Neural cell (in vitro differentiated cells): Measurements from ENCODE around the gene KIAA0753. TPM values are rescaled to one million over a fixed set of nuclear protein-coding genes. Genes with fewer than 3 reads are reported as not detected.

ENCODE experiments used
- H2AFZ ChIP-seq: fragments of 200-600, 300-800 bp; sonication (generic), shearing (Covaris generic); 2 replicates; pipeline ENCODE4 v1.6.0; 2014; ENCODE audit warnings: low read depth, mild to moderate bottlenecking, antibody characterized with exemption, low read length, moderate library complexity
- H3F3A ChIP-seq: fragments of 200-600 bp; shearing (Covaris generic); 2 replicates; pipeline ENCODE4 v1.6.1; 2016; ENCODE audit warnings: mild to moderate bottlenecking, moderate library complexity, mixed read lengths, antibody characterized with exemption, low read length; ENCODE audit not compliant: insufficient read depth, poor library complexity, severe bottlenecking
- H3K27ac ChIP-seq: fragments of 200-600, 300-800 bp; sonication (generic), shearing (Covaris generic); 2 replicates; pipeline ENCODE4 v1.5.1; 2014; ENCODE audit warnings: mild to moderate bottlenecking, low read length, moderate library complexity
- H3K27me3 ChIP-seq: fragments of 300-800, 200-600 bp; sonication (generic), shearing (Covaris generic); 2 replicates; pipeline ENCODE4 v1.6.0; 2014; ENCODE audit warnings: mild to moderate bottlenecking, low read depth, low read length, moderate library complexity; ENCODE audit not compliant: insufficient read depth
- H3K36me3 ChIP-seq: fragments of 300-800, 200-600 bp; sonication (generic), shearing (Covaris generic); 2 replicates; pipeline ENCODE4 v1.5.1; 2014; ENCODE audit warnings: mild to moderate bottlenecking, antibody characterized with exemption, low read length, moderate library complexity; ENCODE audit not compliant: insufficient read depth
- H3K4me2 ChIP-seq: fragments of 300-800, 200-600 bp; sonication (generic), shearing (Covaris generic); 2 replicates; pipeline ENCODE4 v1.6.0; 2014; ENCODE audit warnings: mild to moderate bottlenecking, low read length
- H3K4me3 ChIP-seq: fragments of 300-800, 200-600 bp; sonication (generic), shearing (Covaris generic); 2 replicates; pipeline ENCODE4 v1.5.1; 2014; ENCODE audit warnings: mild to moderate bottlenecking, low read length, moderate library complexity
- H3K79me2 ChIP-seq: fragments of 200-600 bp; shearing (Covaris generic); replicated peaks from 2 replicates; pipeline ENCODE4 v1.6.0; 2014; ENCODE audit warnings: mild to moderate bottlenecking, low read length, moderate library complexity; ENCODE audit not compliant: insufficient read depth
- H3K9ac ChIP-seq: fragments of 300-800, 200-600 bp; sonication (generic), shearing (Covaris generic); 2 replicates; pipeline ENCODE4 v1.6.1; 2016; ENCODE audit warnings: mild to moderate bottlenecking, low read length, mixed read lengths
- H3K9me2 ChIP-seq: fragments of 200-600 bp; shearing (Covaris generic); 2 replicates; pipeline ENCODE4 v1.6.1; 2016; ENCODE audit warnings: mild to moderate bottlenecking, low read length, mixed read lengths; ENCODE audit not compliant: insufficient read depth
- H3K9me3 ChIP-seq: fragments of 200-600, 300-800 bp; sonication (generic), shearing (Covaris generic); 2 replicates; pipeline ENCODE4 v1.6.1; 2016; ENCODE audit warnings: mild to moderate bottlenecking, mixed run types, low read length, moderate library complexity, mixed read lengths
- H4K20me1 ChIP-seq: fragments of 200-600 bp; shearing (Covaris generic); 2 replicates; pipeline ENCODE4 v1.6.1; 2016; ENCODE audit warnings: mild to moderate bottlenecking, mixed run types; ENCODE audit not compliant: insufficient read depth
- EP300 ChIP-seq: fragments of 450-650 bp; conservative IDR thresholded peaks from 2 replicates; pipeline ENCODE4 v1.6.1; 2014; ENCODE audit warnings: antibody characterized with exemption, mild to moderate bottlenecking, moderate library complexity; ENCODE audit not compliant: poor library complexity, severe bottlenecking
- EZH2 ChIP-seq: fragments of 200-600, 300-800 bp; shearing (Covaris generic), sonication (generic); IDR thresholded peaks from 2 replicates; pipeline ENCODE4 v1.6.1; 2014; ENCODE audit warnings: antibody characterized with exemption, low read length, borderline replicate concordance, mild to moderate bottlenecking; ENCODE audit not compliant: insufficient read depth, poor library complexity, severe bottlenecking
- MXI1 ChIP-seq: fragments of 450-650 bp; conservative IDR thresholded peaks from 2 replicates; pipeline ENCODE4 v1.6.1; 2014; ENCODE audit warnings: antibody characterized with exemption, mild to moderate bottlenecking; ENCODE audit not compliant: poor library complexity, severe bottlenecking
- POLR2AphosphoS5 ChIP-seq: IDR thresholded peaks from 2 replicates; pipeline ENCODE4 v1.6.1; 2012
- RAD21 ChIP-seq: fragments of 450-650 bp; conservative IDR thresholded peaks from 2 replicates; pipeline ENCODE4 v1.6.1; 2014; ENCODE audit warnings: antibody characterized with exemption, mild to moderate bottlenecking, moderate library complexity
- REST ChIP-seq: IDR thresholded peaks from 2 replicates; pipeline ENCODE4 v1.6.1; 2012; ENCODE audit warnings: borderline replicate concordance
- SMC3 ChIP-seq: fragments of 450-650 bp; conservative IDR thresholded peaks from 2 replicates; pipeline ENCODE4 v1.6.1; 2014; ENCODE audit warnings: antibody characterized with exemption, mild to moderate bottlenecking, moderate library complexity; ENCODE audit not compliant: poor library complexity
- TAF1 ChIP-seq: IDR thresholded peaks from 2 replicates; pipeline ENCODE4 v1.6.1; 2012; ENCODE audit warnings: low read depth
- polyA plus RNA-seq: library from polyadenylated mRNA; depleted of rRNA; stranded (reverse); fragments of >200 nt; gene quantifications from 2 replicates; pipeline ENCODE4 v1.2.3, GENCODE V29; 2014
- TF ChIP-seq, protein P1 (sequence below): fragments of 450-650 bp; IDR thresholded peaks from 2 replicates; pipeline ENCODE4 v1.5.1; 2014; ENCODE audit warnings: antibody characterized with exemption, mild to moderate bottlenecking, moderate library complexity; ENCODE audit not compliant: poor library complexity, severe bottlenecking

KIAA0753 gene
- polyA plus RNA-seq, 1 donor from 2014 or later = 32.3 TPM

GRCh38 chr17:6674586-6674985 lies 34.1 kb upstream of the KIAA0753 start:
- TF ChIP-seq MXI1 = no peak
- TF ChIP-seq TAF1 = no peak
- TF ChIP-seq REST = no peak
- no peak for TF ChIP-seq SMC3
- TF ChIP-seq POLR2AphosphoS5 = no peak
- no peak for TF ChIP-seq RAD21
- TF ChIP-seq, protein P1, sequence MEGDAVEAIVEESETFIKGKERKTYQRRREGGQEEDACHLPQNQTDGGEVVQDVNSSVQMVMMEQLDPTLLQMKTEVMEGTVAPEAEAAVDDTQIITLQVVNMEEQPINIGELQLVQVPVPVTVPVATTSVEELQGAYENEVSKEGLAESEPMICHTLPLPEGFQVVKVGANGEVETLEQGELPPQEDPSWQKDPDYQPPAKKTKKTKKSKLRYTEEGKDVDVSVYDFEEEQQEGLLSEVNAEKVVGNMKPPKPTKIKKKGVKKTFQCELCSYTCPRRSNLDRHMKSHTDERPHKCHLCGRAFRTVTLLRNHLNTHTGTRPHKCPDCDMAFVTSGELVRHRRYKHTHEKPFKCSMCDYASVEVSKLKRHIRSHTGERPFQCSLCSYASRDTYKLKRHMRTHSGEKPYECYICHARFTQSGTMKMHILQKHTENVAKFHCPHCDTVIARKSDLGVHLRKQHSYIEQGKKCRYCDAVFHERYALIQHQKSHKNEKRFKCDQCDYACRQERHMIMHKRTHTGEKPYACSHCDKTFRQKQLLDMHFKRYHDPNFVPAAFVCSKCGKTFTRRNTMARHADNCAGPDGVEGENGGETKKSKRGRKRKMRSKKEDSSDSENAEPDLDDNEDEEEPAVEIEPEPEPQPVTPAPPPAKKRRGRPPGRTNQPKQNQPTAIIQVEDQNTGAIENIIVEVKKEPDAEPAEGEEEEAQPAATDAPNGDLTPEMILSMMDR = no peak
- no peak for TF ChIP-seq EZH2
- no peaks in the 10 kb centered on the region for H3K27me3 ChIP-seq
- H3K4me2 ChIP-seq = no peak overlapping the region

GRCh38 chr17:6671431-6671830 lies 30.9 kb upstream of the KIAA0753 start:
- Histone ChIP-seq H2AFZ (no peak overlapping the region), H3K9ac (no peak overlapping the region), H3F3A (no peaks in the 10 kb centered on the region), H3K9me3 (no peaks in the 10 kb centered on the region), H3K4me3 (no peak overlapping the region), H3K4me2 (no peak overlapping the region), H4K20me1 (no peaks in the 10 kb centered on the region), H3K79me2 (no peaks in the 10 kb centered on the region), H3K27me3 (no peaks in the 10 kb centered on the region), H3K27ac (no peak overlapping the region), H3K9me2 (no peaks in the 10 kb centered on the region), H3K36me3 (no peaks in the 10 kb centered on the region)
- TF ChIP-seq SMC3 (no peak), EP300 (no peak), EZH2 (no peak), REST (no peak), POLR2AphosphoS5 (no peak), TAF1 (no peak), MXI1 (no peak)
- TF ChIP-seq, protein P1 = no peak

More at GRCh38 chr17:6674586-6674985, 34.1 kb upstream of the KIAA0753 start:
- H3K9me3 ChIP-seq = no peaks in the 10 kb centered on the region
- H2AFZ ChIP-seq = no peak overlapping the region
- no peaks in the 10 kb centered on the region for H4K20me1 ChIP-seq
- H3K79me2 ChIP-seq = no peaks in the 10 kb centered on the region
- no peaks in the 10 kb centered on the region for H3F3A ChIP-seq
- H3K9ac ChIP-seq = no peak overlapping the region
- H3K36me3 ChIP-seq = no peaks in the 10 kb centered on the region
- no peak overlapping the region for H3K4me3 ChIP-seq
- no peak overlapping the region for H3K27ac ChIP-seq
- no peaks in the 10 kb centered on the region for H3K9me2 ChIP-seq
